K562 (cell line): ENCODE measurements around the gene CBFA2T3. TPM values are rescaled to one million over a fixed set of nuclear protein-coding genes. Genes with fewer than 3 reads are reported as not detected.

ENCODE experiments used
- ATAC-seq: fragments of 200-7000 bp; cut with Tn5 transposase; 3 replicates; pipeline ENCODE4 v1.9.1; 2020; ENCODE audit warnings: moderate library complexity
- BruUV-seq: library from RNA; stranded (reverse); fragments of 400-500 nt; replicated peaks from 2 replicates; lab custom pipeline; 2021; lab: Mats Ljungman, UMichigan
- CTCF ChIA-PET: fragments of 300-600 bp; formaldehyde crosslinking; extraction: SDS; loops from one replicate; lab custom pipeline; 2021; ENCODE audit warnings: low intra/inter-chr PET ratio; lab: Yijun Ruan, JAX
- POLR2A ChIA-PET: fragments of 300-600, 350-650 bp; sonication (Branson Sonifier 250); formaldehyde crosslinking; extraction: SDS; loops from one replicate; lab custom pipeline; 2021; ENCODE audit warnings: antibody characterized with exemption, inconsistent platforms; lab: Yijun Ruan, JAX
- DNase-seq, 4 experiments: peaks; one replicate each; pipeline versions ENCODE4 v3.0.0 to v3.0.0-alpha.2; 2011 to 2018; ENCODE audit warnings: low spot score in 3 of 4, mixed read lengths in 3 of 4; ENCODE audit errors: extremely low read depth in 1 of 4
- FAIRE-seq: peaks from 2 replicates; lab custom pipeline; 2011; peaks lifted over from hg19 to GRCh38; lab: Jason Lieb, UNC
- H2AFZ ChIP-seq: 2 replicates; pipeline ENCODE4 v1.6.0; 2011; ENCODE audit warnings: low read depth, low read length, control low read depth, inconsistent platforms
- H3K27ac ChIP-seq: fragments of 200-600 bp; 3 replicates; pipeline ENCODE4 v1.8.0; 2011; ENCODE audit warnings: low read depth, mild to moderate bottlenecking, control low read depth, inconsistent platforms, low read length, moderate library complexity, mixed read lengths; ENCODE audit errors: extremely low read depth
- H3K27me3 ChIP-seq, 2 experiments: fragments of 300-600 bp in 1 of 2; 2 replicates in 1 of 2; 3 replicates in 1 of 2; pipeline versions ENCODE4 v1.6.0 to v1.8.0; 2011; ENCODE audit warnings: inconsistent platforms in 2 of 2, low read length in 2 of 2, mild to moderate bottlenecking in 1 of 2, mixed read lengths in 1 of 2, moderate library complexity in 1 of 2; ENCODE audit not compliant: control insufficient read depth in 2 of 2, insufficient read depth in 2 of 2
- H3K36me3 ChIP-seq: fragments of 300-600 bp; 3 replicates; pipeline ENCODE4 v1.8.0; 2011; ENCODE audit warnings: mild to moderate bottlenecking, low read length, inconsistent platforms; ENCODE audit not compliant: control insufficient read depth, insufficient read depth
- H3K4me1 ChIP-seq, 2 experiments: fragments of 200-600 bp in 1 of 2; replicated peaks in 1 of 2; 2 replicates in 1 of 2; 3 replicates in 1 of 2; pipeline versions ENCODE4 v1.5.1 to v1.8.0; 2011; ENCODE audit warnings: inconsistent platforms in 2 of 2, low read length in 2 of 2, mild to moderate bottlenecking in 1 of 2, mixed read lengths in 1 of 2, moderate library complexity in 1 of 2; ENCODE audit not compliant: control insufficient read depth in 2 of 2, insufficient read depth in 2 of 2
- H3K4me2 ChIP-seq: 2 replicates; pipeline ENCODE4 v1.6.1; 2011; ENCODE audit warnings: low read length, control low read depth, inconsistent platforms, mixed read lengths; ENCODE audit not compliant: insufficient read depth
- H3K4me3 ChIP-seq: fragments of 200-600 bp; sonication (generic), shearing (Covaris generic); 2 replicates; pipeline ENCODE4 v1.5.1; 2016; ENCODE audit warnings: control low read depth, inconsistent platforms
- H3K79me2 ChIP-seq: fragments of 200-600 bp; 3 replicates; pipeline ENCODE4 v1.8.0; 2011; ENCODE audit warnings: low read length, inconsistent platforms; ENCODE audit not compliant: control insufficient read depth, insufficient read depth
- H3K9ac ChIP-seq, 2 experiments: 2 replicates each; pipeline versions ENCODE4 v1.6.0 to v1.6.1; 2011; ENCODE audit warnings: low read depth in 2 of 2, low read length in 2 of 2, control low read depth in 1 of 2, inconsistent platforms in 1 of 2, mild to moderate bottlenecking in 1 of 2, mixed read lengths in 1 of 2; ENCODE audit not compliant: insufficient read depth in 1 of 2
- H3K9me1 ChIP-seq: one replicate; pipeline ENCODE4 v1.6.0; 2011; ENCODE audit warnings: inconsistent platforms, mild to moderate bottlenecking, low read length, moderate library complexity; ENCODE audit not compliant: control insufficient read depth, insufficient read depth
- H3K9me3 ChIP-seq: replicated peaks from 2 replicates; pipeline ENCODE4 v1.5.1; 2011; ENCODE audit warnings: low read depth, low read length, inconsistent platforms; ENCODE audit not compliant: control insufficient read depth, insufficient read depth
- H4K20me1 ChIP-seq: replicated peaks from 2 replicates; pipeline ENCODE4 v1.6.1; 2011; ENCODE audit warnings: low read length, inconsistent platforms, mixed read lengths; ENCODE audit not compliant: control insufficient read depth, insufficient read depth
- EGR1 ChIP-seq: fragments of 450-650 bp; conservative IDR thresholded peaks from 2 replicates; pipeline ENCODE4 v1.6.1; 2017; ENCODE audit warnings: mild to moderate bottlenecking
- ESRRA ChIP-seq: fragments of 450-650 bp; IDR thresholded peaks from 2 replicates; pipeline ENCODE4 v1.6.1; 2014; ENCODE audit warnings: low read depth, mild to moderate bottlenecking, moderate library complexity, borderline replicate concordance
- MED1 ChIP-seq: sonication (generic); formaldehyde crosslinking; IDR thresholded peaks from 2 replicates; pipeline ENCODE4 v1.8.1; 2023; ENCODE audit warnings: missing genetic modification reagents, borderline replicate concordance
- NCOA2 ChIP-seq, 2 experiments: fragments of 450-650 bp; IDR thresholded peaks; 2 replicates each; pipeline ENCODE4 v1.6.1; 2018; ENCODE audit warnings: mild to moderate bottlenecking in 2 of 2, moderate library complexity in 1 of 2; ENCODE audit not compliant: partially characterized antibody in 2 of 2
- ZFX ChIP-seq: sonication (generic); formaldehyde crosslinking; IDR thresholded peaks from 2 replicates; pipeline ENCODE4 v1.8.0; 2022; ENCODE audit warnings: mild to moderate bottlenecking, missing genetic modification reagents, moderate library complexity
- WGBS: fragments of 100-300 bp; shearing (Covaris generic); methylation state at CpG from one replicate; pipeline ENCODE4 v1.1.6; 2016; ENCODE audit warnings: low coverage, mixed read lengths; ENCODE audit not compliant: insufficient coverage; ENCODE audit errors: missing lambda C conversion rate; 5-methylcytosine and 5-hydroxymethylcytosine counted together
- in situ Hi-C: fragments of 300-500 bp; cut with MboI; formaldehyde crosslinking; loops from 4 replicates; pipeline ENCODE4 v1.15.0; 2018; ENCODE audit warnings: inconsistent platforms, mixed read lengths
- intact Hi-C: fragments of 100-400 bp; cut with micrococcal nuclease; formaldehyde crosslinking; loops from 2 replicates; pipeline ENCODE4 v1.14.2; 2022
- polyA plus RNA-seq, 8 experiments: library from polyadenylated mRNA; depleted of rRNA in 4 of 8; stranded (reverse) in 5 of 8; unstranded in 3 of 8; fragments of >200 nt; fragmentation: Nextera tagmentation in 2 of 8; fragmentation: Illumina TruSeq in 1 of 8; extraction: Ambion mirVana in 2 of 8; extraction: Trizol in 1 of 8; gene quantifications; 2 replicates each; pipeline versions ENCODE4 v1.2.1 to v1.2.3, GENCODE V29; 2011 to 2014; ENCODE audit warnings: inconsistent platforms in 1 of 8, missing spikeins in 1 of 8
- total RNA-seq, 7 experiments: library from RNA; depleted of rRNA in 6 of 7; stranded (reverse); fragments of >200 nt in 6 of 7; fragmentation: Illumina TruSeq in 2 of 7; extraction: Trizol in 2 of 7; gene quantifications; 2 replicates each; pipeline versions ENCODE4 v1.2.1 to v1.2.3, GENCODE V29; 2011 to 2021; ENCODE audit warnings: low replicate concordance in 1 of 7
- TF ChIP-seq, protein P1 (sequence below): fragments of 250-450 bp; sonication (Bioruptor Pico); IDR thresholded peaks from 2 replicates; pipeline ENCODE4 v1.8.0; 2021; ENCODE audit warnings: borderline replicate concordance, mild to moderate bottlenecking, moderate library complexity; ENCODE audit not compliant: poor library complexity, severe bottlenecking

CBFA2T3 gene
- total and polyA plus RNA-seq, 9 of the 15 experiments (the other 6 are each of a cell fraction or from before 2014, with no cell fraction given): 2.3 to 145 (median 6.7) TPM

DNA sequence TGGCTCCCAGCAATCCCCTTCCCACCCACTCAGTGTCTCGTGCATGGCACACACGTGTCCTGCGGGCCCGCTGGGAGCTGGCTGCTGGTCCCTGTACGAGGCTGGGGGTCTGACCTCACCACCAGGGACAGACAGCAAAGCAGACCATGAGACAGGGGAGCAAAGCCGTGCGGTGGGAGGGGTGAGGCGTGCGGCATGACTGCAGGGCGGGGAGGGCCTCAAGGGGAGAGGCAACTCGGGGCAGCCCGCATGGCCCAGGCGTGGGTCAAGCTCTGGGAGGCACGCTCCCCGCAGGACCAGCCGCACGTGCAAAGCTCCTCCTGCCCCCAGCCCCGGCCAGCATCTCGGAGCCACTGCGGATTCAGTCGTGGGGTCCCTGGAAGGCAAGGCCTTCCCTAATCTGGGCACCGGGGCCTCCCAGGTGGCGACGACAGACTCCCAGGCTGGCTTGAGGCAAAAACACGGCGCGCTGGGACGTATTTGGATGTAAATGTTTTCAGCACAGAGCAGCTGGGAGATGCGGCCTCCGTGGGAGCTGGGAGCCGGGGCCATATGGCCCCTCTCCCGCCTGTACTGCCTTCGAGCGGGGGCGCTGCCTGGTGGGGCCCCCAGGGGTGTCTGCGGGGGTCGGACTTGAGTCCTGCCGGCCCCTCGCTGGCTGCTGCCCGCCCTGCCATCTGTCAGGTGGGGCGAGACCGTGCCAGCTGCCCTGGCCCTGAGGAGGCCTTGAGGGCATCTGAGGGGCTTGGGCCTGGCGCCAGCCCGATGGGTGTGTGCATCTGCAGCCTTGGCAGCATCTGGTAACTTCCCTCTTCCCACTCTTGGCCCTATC, 12.2 kb upstream of the CBFA2T3 start:
- ChIA-PET CTCF (no interaction called here), POLR2A (interaction anchor here (0.6 kb wide), 2 partner anchors 10 to 14 kb away, joined by 3 to 4 read pairs; no protein-coding TSS in a partner anchor)
- H3K36me3 ChIP-seq: no peaks in the 10 kb centered on the region
- peaks cover 40 to 84% of the 10 kb centered on the region in 2 experiments for H3K4me1 ChIP-seq
- intact Hi-C loops: no loop called here
- H3K4me2 ChIP-seq: no peak overlapping the region
- no peak for ATAC-seq
- H3K9me3 ChIP-seq: no peaks in the 10 kb centered on the region
- H4K20me1 ChIP-seq: no peaks in the 10 kb centered on the region
- peak overlapping the region in 1 of 2 experiments; percentile 83; a peak in 2 of 4 replicates for H3K9ac ChIP-seq
- in situ Hi-C loops: no loop called here
- H3K79me2 ChIP-seq: peaks cover 6% of the 10 kb centered on the region; the same call in 2 of the 3 replicates
- 91% methylated on average over 32 of the region's 44 CpGs for WGBS
- DNase-seq: no peak
- H3K4me3 ChIP-seq: no peak overlapping the region
- H2AFZ ChIP-seq: no peak overlapping the region
- TF ChIP-seq ZFX (CRISPR knock-in tag) (0 out of 2 replicates have a peak, but pooled peaks have one; percentile 9), EGR1 (0 out of 2 replicates have a peak, but pooled peaks have one; percentile 8), NCOA2 (IDR thresholded peaks at IDR 0.05; ENCODE audit: partially characterized antibody in 2 of 2) (no peak)
- FAIRE-seq: no peak
- H3K27me3 ChIP-seq: no peaks in the 10 kb centered on the region
- H3K27ac ChIP-seq: no peak overlapping the region; the same call in 2 of the 3 replicates
- BruUV-seq: no TSS peak
- peaks cover 2% of the 10 kb centered on the region for H3K9me1 ChIP-seq

GRCh38 chr16:88985521-88985920, 8.5 kb upstream of the CBFA2T3 start:
- POLR2A ChIA-PET: interaction anchor here (0.6 to 1.3 kb wide), 3 partner anchors 7 to 205 kb away, joined by 3 to 7 read pairs (median 5); no protein-coding TSS in a partner anchor
- Histone ChIP-seq H3K4me3 (no peak overlapping the region), H3K9ac (peak overlapping the region; percentile 17 to 57; a peak in 3 of 4 replicates), H3K27me3 (no peaks in the 10 kb centered on the region), H3K9me3 (no peaks in the 10 kb centered on the region), H3K4me1 (peaks cover 29 to 82% of the 10 kb centered on the region in 2 experiments), H2AFZ (peak overlapping the region; percentile 8; the same call in 1 of the 2 replicates), H3K27ac (peak overlapping the region; percentile 55), H3K79me2 (peaks cover 8% of the 10 kb centered on the region; the same call in 2 of the 3 replicates), H3K4me2 (no peak overlapping the region), H4K20me1 (no peaks in the 10 kb centered on the region), H3K36me3 (no peaks in the 10 kb centered on the region), H3K9me1 (peaks cover 3% of the 10 kb centered on the region)
- CTCF ChIA-PET: no interaction called here
- FAIRE-seq (no peak), DNase-seq (no peak), ATAC-seq (no peak)
- 0 out of 2 replicates have a peak, but pooled peaks have one; percentile 31 for TF ChIP-seq MED1
- peak; percentile 25; the same call in 1 of the 2 replicates for TF ChIP-seq ESRRA
- TF ChIP-seq, protein P1, sequence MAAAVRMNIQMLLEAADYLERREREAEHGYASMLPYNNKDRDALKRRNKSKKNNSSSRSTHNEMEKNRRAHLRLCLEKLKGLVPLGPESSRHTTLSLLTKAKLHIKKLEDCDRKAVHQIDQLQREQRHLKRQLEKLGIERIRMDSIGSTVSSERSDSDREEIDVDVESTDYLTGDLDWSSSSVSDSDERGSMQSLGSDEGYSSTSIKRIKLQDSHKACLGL (CRISPR knock-in tag): no peak
- no TSS peak for BruUV-seq
- in situ Hi-C loops: no loop called here
- intact Hi-C loops: no loop called here
- 87% methylated on average over 11 of the region's 13 CpGs for WGBS
